Stimulated activated memory B cell treated with anti-CD40 and anti-IgM and Interleukin-4, amounts not matched to agents 10 μg/mL and 1 μg/mL and 100 μg/mL, for 72 hours (primary cell): Measurements from ENCODE around the gene MIA.
"Not testable (repeated sequence)": the region's sequence is repeated elsewhere in the genome, so short reads cannot be mapped to it uniquely, and the experiment has no call there.

Experiments
- ATAC-seq: fragments of 150-1000 bp; cut with Tn5 transposase; 2 replicates; pipeline ENCODE4 v1.10.0; 2021
- H3K27ac Mint-ChIP-seq: one replicate; pipeline ENCODE4 v1.8.0; 2022; ENCODE audit warnings: mild to moderate bottlenecking, mixed read lengths
- H3K27me3 Mint-ChIP-seq: one replicate; pipeline ENCODE4 v1.8.0; 2022; ENCODE audit warnings: mixed read lengths
- H3K36me3 Mint-ChIP-seq: one replicate; pipeline ENCODE4 v1.8.0; 2022; ENCODE audit warnings: mixed read lengths
- H3K4me1 Mint-ChIP-seq: one replicate; pipeline ENCODE4 v1.8.0; 2022; ENCODE audit warnings: mixed read lengths
- H3K4me3 Mint-ChIP-seq: one replicate; pipeline ENCODE4 v1.8.0; 2022; ENCODE audit warnings: mild to moderate bottlenecking, moderate library complexity, mixed read lengths
- H3K9me3 Mint-ChIP-seq: one replicate; pipeline ENCODE4 v1.8.0; 2022; ENCODE audit warnings: mixed read lengths

MIA gene

DNA sequence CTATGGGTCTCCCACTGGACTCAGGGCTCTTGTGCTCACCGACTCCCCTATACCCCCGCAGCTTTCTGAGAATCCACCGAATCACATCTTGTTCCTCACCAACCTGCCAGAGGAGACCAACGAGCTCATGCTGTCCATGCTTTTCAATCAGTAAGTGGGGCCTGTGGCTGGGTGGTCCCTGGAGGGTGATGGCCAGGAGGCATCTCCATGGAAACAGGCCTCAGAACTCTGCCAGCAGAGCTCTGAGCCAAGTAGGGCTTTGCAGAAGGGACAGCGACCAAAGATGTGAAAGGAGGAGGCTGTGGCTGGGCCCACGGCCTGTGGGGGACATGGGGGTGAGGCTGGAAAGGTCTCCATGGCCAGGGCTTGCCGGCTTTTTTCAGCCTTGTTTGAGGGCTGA, 11.8 kb upstream of the MIA start:
- Mint-ChIP-seq H3K9me3 (no peaks in the 10 kb centered on the region), H3K4me3 (no peak overlapping the region), H3K4me1 (peaks cover 23% of the 10 kb centered on the region), H3K27ac (no peak overlapping the region), H3K27me3 (no peaks in the 10 kb centered on the region), H3K36me3 (peaks cover 73% of the 10 kb centered on the region)
- no peak for ATAC-seq

DNA sequence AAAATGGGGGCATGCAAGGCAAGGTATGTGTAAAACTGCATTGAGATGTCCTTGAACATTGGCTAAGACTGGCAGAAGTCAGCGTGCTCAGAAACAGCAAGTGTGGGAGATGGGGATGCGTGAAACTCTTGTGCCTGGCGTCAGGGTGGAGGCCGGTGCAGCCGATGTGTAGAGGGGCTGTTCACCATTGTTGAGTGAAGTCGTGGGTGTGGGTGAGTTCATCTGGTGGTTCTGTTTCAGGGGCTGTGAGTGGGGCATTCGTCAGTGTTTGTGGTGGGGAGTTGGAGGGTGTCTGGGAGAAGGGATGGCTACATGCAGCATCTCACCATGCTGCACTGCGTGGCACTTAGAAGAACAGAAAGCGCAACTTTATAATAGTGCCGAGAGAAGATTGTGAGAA, 11.4 kb upstream of the MIA start:
- peaks cover 23% of the 10 kb centered on the region for H3K4me1 Mint-ChIP-seq
- peaks cover 75% of the 10 kb centered on the region for H3K36me3 Mint-ChIP-seq
- H3K4me3 Mint-ChIP-seq = no peak overlapping the region
- H3K27me3 Mint-ChIP-seq = no peaks in the 10 kb centered on the region
- H3K9me3 Mint-ChIP-seq = no peaks in the 10 kb centered on the region
- no peak for ATAC-seq
- no peak overlapping the region for H3K27ac Mint-ChIP-seq

- H3K4me1 Mint-ChIP-seq = peaks cover 22% of the 10 kb centered on the region
- not testable (repeated sequence) for H3K9me3 Mint-ChIP-seq, H3K4me3 Mint-ChIP-seq, H3K27me3 Mint-ChIP-seq, H3K27ac Mint-ChIP-seq, ATAC-seq
- peaks cover 74% of the 10 kb centered on the region for H3K36me3 Mint-ChIP-seq
Measured at GRCh38 chr19:40766385-40766784, 8.9 kb upstream of the MIA start.

DNA sequence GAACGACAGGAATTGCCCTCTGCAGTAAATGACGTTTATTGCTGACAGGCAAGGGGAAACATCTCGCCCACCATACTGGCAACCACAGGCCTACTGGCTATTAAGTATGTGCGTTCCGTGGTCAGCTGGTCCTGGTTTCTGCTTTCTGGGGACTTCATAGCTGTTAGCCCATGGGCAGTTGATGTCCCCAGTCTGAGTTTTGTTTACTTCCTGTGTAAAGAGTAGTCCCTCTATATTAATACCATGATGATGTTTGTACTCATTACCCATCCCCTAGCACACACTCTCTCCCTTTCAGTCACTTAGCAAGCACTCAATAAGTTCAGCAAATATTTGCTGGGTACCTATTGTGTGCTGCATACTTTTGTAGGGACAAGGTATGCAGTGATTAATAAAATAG, 6.5 kb upstream of the MIA start:
- Mint-ChIP-seq H3K27me3 (no peaks in the 10 kb centered on the region), H3K4me3 (no peak overlapping the region), H3K9me3 (peaks cover 10% of the 10 kb centered on the region), H3K4me1 (peaks cover 13% of the 10 kb centered on the region), H3K27ac (peak overlapping the region; percentile 32), H3K36me3 (peaks cover 59% of the 10 kb centered on the region)
- ATAC-seq = no peak

DNA sequence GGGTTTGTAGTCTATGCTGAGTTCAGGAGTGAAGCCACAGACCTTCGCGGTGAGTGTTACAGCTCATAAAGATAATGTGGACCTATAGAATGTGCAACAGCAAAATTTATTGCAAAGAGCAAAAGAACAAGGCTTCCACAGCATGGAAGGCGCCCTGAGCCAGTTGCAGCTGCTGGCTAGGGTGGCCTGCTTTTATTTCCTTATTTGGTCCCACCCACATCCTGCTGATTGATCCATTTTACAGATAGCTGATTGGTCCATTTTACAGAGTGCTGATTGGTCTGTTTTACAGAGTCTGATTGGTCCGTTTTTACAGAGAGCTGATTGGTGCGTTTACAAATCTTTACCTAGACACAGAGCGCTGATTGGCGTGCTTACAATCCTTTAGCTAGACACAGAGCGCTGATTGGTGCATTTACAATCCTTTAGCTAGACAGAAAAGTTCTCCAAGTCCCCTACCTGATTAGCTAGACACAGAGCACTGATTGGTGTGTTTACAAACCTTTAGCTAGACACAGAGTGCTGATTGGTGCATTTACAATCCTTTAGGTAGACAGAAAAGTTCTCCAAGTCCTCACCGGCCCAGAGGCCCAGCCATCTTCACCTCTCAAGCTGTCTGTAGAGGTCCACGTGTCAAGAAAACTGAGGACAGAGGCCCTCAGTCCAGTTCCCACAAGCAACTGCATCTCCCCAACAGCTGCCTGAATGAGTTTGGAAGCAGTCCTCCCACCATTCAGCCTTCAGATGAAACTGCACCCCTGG, 4.0 kb upstream of the MIA start:
- H3K4me1 Mint-ChIP-seq = peaks cover 23% of the 10 kb centered on the region
- peaks cover 10% of the 10 kb centered on the region for H3K9me3 Mint-ChIP-seq
- not testable (repeated sequence) for H3K27me3 Mint-ChIP-seq, H3K27ac Mint-ChIP-seq, H3K4me3 Mint-ChIP-seq, ATAC-seq
- peaks cover 38% of the 10 kb centered on the region for H3K36me3 Mint-ChIP-seq

DNA sequence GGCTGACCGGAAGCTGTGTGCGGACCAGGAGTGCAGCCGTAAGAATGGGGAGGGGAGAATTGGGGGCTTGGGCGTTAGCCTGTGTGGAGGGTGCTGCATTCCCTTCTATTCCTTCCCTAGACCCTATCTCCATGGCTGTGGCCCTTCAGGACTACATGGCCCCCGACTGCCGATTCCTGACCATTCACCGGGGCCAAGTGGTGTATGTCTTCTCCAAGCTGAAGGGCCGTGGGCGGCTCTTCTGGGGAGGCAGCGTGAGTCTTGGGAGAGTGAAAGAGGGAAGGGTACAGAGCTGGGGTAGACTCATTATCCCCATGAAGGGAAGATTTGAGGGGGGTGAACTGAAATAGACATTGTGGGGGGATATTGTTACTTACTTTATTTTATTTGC, 306 bp downstream of the MIA start:
- no peak for ATAC-seq
- Mint-ChIP-seq H3K36me3 (peaks cover 25% of the 10 kb centered on the region), H3K4me1 (peaks cover 44% of the 10 kb centered on the region), H3K9me3 (peaks cover 8% of the 10 kb centered on the region), H3K27ac (peak overlapping the region; percentile 30), H3K4me3 (no peak overlapping the region), H3K27me3 (no peaks in the 10 kb centered on the region)

DNA sequence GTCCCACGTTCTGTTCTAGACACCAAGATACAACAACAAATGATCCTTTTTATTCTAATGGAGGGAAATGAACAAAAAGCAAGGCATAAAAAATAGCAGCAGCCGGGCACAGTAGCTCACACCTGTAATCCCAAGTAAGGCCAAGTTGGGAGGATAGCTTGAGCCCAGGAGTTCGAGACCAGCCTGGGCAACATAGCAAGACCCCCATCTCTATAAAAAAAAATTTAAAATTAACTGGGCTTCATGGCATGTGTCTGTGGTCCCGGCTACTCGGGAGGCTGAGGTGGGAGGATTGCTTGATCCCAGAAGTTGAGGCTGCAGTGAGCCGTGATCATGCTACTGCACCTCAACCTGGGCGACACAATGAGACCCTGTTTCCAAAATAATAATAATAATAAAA, 1.0 kb downstream of the MIA start:
- H3K9me3 Mint-ChIP-seq = peaks cover 3% of the 10 kb centered on the region
- H3K4me3 Mint-ChIP-seq = no peak overlapping the region
- no peaks in the 10 kb centered on the region for H3K27me3 Mint-ChIP-seq
- ATAC-seq = no peak
- H3K36me3 Mint-ChIP-seq = peaks cover 25% of the 10 kb centered on the region
- peaks cover 51% of the 10 kb centered on the region for H3K4me1 Mint-ChIP-seq
- peak overlapping the region; percentile 92 for H3K27ac Mint-ChIP-seq

DNA sequence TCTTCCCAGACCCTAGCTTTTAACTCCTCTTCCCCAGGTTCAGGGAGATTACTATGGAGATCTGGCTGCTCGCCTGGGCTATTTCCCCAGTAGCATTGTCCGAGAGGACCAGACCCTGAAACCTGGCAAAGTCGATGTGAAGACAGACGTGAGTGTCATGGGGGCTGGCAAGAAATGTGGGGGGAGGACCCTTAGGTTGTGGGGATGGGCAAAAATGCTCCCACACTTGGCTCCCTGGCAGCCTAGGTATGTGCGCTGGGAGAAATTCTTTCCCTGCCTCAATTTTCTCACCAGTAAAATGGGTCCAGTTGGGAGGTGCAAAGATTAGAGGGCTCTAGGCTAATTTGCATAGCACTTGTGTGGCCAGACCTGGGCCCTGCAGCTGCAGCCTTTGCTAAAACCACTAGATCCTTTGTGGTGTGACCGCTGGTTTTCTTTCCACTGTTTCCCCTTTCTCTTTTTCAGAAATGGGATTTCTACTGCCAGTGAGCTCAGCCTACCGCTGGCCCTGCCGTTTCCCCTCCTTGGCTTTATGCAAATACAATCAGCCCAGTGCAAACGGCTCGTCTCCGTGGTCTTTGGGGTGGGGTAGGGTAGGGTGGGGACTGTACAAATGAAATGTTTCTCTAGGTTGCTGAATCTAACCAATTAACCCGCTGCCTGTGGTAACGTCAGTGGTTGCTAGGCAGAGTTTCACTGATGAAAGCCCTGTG, 1.8 kb downstream of the MIA start:
- peak overlapping the region; percentile 86 for H3K4me3 Mint-ChIP-seq
- H3K9me3 Mint-ChIP-seq = peaks cover under 1% of the 10 kb centered on the region
- H3K36me3 Mint-ChIP-seq = peaks cover 25% of the 10 kb centered on the region
- ATAC-seq = peak; percentile 85
- no peaks in the 10 kb centered on the region for H3K27me3 Mint-ChIP-seq
- H3K27ac Mint-ChIP-seq = peak overlapping the region; percentile 92
- peaks cover 56% of the 10 kb centered on the region for H3K4me1 Mint-ChIP-seq

DNA sequence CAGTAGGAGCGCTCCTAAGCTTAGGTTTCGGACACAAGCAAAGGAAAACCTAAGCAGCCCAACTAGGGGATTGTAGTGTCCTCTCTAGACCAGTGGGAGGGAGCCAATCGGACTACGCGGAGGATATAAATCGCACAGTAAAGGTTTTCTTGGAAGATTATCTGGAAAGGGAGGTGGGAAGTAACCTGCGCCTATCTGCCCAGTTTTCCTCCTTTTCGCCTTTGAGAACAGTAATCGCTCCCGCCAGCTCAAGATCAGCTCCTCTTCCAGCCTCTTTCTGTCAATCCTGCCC, 2.3 kb downstream of the MIA start:
- H3K27me3 Mint-ChIP-seq = no peaks in the 10 kb centered on the region
- no peak for ATAC-seq
- H3K4me1 Mint-ChIP-seq = peaks cover 60% of the 10 kb centered on the region
- peak overlapping the region; percentile 92 for H3K27ac Mint-ChIP-seq
- H3K36me3 Mint-ChIP-seq = peaks cover 27% of the 10 kb centered on the region
- H3K4me3 Mint-ChIP-seq = peak overlapping the region; percentile 86
- no peaks in the 10 kb centered on the region for H3K9me3 Mint-ChIP-seq

DNA sequence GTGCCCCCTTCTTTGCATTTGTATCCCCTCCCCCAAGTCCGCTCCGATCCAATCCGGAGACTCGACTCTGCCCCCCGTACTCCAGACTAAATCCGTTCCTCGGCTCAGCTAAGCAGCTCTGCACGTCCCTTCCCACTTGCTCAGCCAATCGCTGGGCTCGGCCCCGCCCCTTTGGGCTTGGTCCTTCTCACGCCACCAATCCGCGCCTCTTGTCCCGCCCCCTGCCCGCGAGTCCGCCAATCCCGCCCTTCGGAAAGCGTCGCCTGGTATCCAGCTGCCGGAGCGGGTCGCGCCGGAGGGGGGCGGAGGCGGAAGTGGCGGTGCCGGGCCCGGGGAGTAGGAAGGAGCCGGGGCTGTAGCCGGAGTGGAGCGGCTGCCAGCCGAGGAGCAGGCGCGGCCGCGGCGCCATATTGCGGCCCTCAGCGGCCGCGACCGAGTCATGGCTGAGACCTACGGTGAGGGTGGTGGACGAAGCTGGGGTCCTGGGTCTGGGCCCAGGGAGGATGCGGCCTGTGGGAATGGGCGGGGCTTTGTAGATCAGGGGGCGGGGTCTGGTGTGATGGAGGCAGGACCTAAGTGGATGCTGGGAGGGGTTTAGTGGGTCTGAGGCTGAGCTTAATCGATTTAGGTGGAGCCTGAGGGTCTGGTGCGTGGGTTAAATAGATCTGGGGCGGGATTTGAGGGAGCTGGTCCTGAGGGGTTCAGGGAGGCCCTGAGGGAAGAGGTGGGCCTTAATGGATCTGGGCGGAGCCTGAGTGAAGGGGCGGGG, 2.8 kb downstream of the MIA start, which contains the start of gene RAB4B:
Gene RAB4B, plus strand, starts transcription at position 311 of the 769 bp plus-strand sequence. Its CDS starts 129 bp downstream, at position 440.
- H3K27me3 Mint-ChIP-seq = no peaks in the 10 kb centered on the region
- no peaks in the 10 kb centered on the region for H3K9me3 Mint-ChIP-seq
- ATAC-seq = peak; percentile 90
- peaks cover 29% of the 10 kb centered on the region for H3K36me3 Mint-ChIP-seq
- H3K4me1 Mint-ChIP-seq = peaks cover 61% of the 10 kb centered on the region
- H3K4me3 Mint-ChIP-seq = peak within 1 kb of the TSS; percentile 86
- peak within 1 kb of the TSS; percentile 92 for H3K27ac Mint-ChIP-seq

DNA sequence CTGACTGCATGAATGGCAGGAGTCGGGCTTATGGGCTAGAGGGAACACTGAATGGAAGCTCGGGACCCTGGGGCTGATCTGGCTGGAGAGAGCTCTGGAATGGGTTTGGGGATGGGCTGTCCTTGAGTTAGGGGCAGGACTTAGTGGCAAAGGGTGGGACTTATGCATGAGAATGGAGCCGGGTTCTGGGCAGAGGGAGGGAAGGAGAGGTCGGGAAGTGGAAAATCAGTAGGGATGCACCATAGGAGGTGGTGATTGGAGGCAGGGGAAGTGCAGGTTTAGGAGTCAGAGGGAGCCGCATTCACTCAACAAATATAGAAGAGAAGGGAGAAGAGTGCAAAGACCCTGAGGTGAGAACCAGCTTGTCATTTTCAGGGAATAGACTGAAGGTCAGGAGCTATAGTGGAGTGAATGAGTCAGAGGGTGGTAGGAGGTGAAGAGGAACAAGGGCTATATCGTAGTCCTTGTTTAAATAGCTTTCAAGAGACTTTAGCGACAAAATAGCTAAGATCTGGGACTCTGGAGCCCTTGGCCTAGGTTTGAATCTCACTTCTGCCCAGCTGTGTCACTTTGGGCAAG, 3.5 kb downstream of the MIA start:
- Mint-ChIP-seq H3K4me3 (peak overlapping the region; percentile 86), H3K9me3 (no peaks in the 10 kb centered on the region), H3K36me3 (peaks cover 35% of the 10 kb centered on the region), H3K4me1 (peaks cover 67% of the 10 kb centered on the region), H3K27ac (peak overlapping the region; percentile 92), H3K27me3 (no peaks in the 10 kb centered on the region)
- ATAC-seq = no peak

DNA sequence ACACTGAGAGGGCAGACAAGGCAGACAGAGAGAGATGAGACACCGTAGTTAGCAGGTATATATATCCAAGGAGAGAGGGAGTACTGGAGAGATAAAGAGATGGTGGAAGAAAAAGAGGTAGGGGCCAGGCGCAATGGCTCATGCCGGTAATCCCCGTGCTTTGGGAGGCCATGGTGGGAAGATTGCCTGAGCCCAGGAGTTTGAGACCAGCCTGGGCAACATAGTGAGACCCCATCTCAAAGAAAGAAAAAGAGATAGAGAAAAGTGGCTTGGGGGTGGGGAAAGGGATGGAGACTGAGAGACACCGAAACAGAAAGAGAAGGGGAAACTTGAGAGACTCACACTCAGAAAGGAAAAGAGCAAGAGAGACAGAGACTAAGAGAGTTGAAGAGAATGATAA, 5.3 kb downstream of the MIA start:
- Mint-ChIP-seq H3K36me3 (peaks cover 37% of the 10 kb centered on the region), H3K9me3 (no peaks in the 10 kb centered on the region), H3K27me3 (no peaks in the 10 kb centered on the region), H3K4me1 (peaks cover 56% of the 10 kb centered on the region), H3K4me3 (no peak overlapping the region), H3K27ac (peak overlapping the region; percentile 92)
- no peak for ATAC-seq

DNA sequence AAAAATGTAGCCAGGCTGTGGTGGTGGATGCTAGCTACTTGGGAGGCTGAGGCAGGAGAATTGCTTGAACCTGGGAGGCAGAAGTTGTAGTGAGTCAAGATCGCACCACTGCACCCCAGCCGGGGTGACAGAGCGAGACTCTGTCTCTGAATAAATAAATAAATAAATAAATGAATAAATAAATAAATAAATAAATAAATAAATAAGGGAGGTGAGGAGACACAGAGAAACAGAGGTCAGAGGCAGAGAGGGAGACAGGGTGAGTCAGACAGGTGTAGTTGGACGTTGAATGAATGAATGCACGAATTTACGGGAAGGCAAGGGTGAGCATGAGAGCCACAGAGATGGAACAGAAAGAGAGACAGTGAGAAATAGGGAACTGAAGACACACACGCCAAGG, 5.8 kb downstream of the MIA start:
- H3K4me1 Mint-ChIP-seq = peaks cover 50% of the 10 kb centered on the region

DNA sequence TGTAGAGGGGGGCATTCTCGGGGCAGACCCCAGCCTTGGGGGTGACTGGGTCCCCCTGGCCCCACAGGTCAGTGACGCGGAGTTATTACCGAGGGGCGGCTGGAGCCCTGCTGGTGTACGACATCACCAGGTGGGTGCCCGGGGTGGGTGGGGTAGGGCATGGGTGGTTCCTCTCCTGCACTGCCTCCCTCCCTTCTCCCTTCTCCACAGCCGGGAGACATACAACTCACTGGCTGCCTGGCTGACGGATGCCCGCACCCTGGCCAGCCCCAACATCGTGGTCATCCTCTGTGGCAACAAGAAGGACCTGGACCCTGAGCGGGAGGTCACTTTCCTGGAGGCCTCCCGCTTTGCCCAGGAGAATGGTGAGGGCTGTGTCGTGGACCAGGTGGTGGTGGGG, 8.4 kb downstream of the MIA start:
- Mint-ChIP-seq H3K4me1 (peaks cover 50% of the 10 kb centered on the region), H3K27ac (peak overlapping the region; percentile 38), H3K27me3 (no peaks in the 10 kb centered on the region), H3K36me3 (peaks cover 68% of the 10 kb centered on the region), H3K4me3 (no peak overlapping the region), H3K9me3 (no peaks in the 10 kb centered on the region)
- ATAC-seq = no peak

More for the DNA sequence above, 5.8 kb downstream of the MIA start:
- Mint-ChIP-seq H3K36me3 (peaks cover 43% of the 10 kb centered on the region), H3K27me3 (no peaks in the 10 kb centered on the region), H3K4me3 (no peak overlapping the region), H3K27ac (peak overlapping the region; percentile 92), H3K9me3 (no peaks in the 10 kb centered on the region)
- no peak for ATAC-seq

GRCh38 chr19:40784146-40784545, 8.8 kb downstream of the MIA start:
- not testable (repeated sequence) for H3K9me3 Mint-ChIP-seq, H3K27ac Mint-ChIP-seq, H3K27me3 Mint-ChIP-seq, H3K4me3 Mint-ChIP-seq, ATAC-seq
- Mint-ChIP-seq H3K4me1 (peaks cover 46% of the 10 kb centered on the region), H3K36me3 (peaks cover 68% of the 10 kb centered on the region)
